Lower leg skin (tissue), 4 donors: Measurements from ENCODE around the gene PUS1. TPM values are rescaled to one million over a fixed set of nuclear protein-coding genes. Genes with fewer than 3 reads are reported as not detected.
"Not testable (repeated sequence)": the region's sequence is repeated elsewhere in the genome, so short reads cannot be mapped to it uniquely, and the experiment has no call there.

Experiments used
- DNase-seq, 2 donors: peaks; one replicate each; pipeline ENCODE4 v3.0.0-alpha.2; 2019; ENCODE audit warnings: low spot score in 2 of 2
- H3K4me3 ChIP-seq: fragments of 200-600 bp; sonication (generic); 2 replicates; pipeline ENCODE4 v1.5.1; 2017; ENCODE audit warnings: mild to moderate bottlenecking, low read depth; ENCODE audit not compliant: poor library complexity, severe bottlenecking
- CTCF ChIP-seq, 3 donors: fragments of 450-650 bp; IDR thresholded peaks; one replicate each; pipeline ENCODE4 v1.5.1; 2016; ENCODE audit warnings: antibody characterized with exemption in 3 of 3, mild to moderate bottlenecking in 3 of 3, moderate library complexity in 2 of 3
- POLR2A ChIP-seq, 2 donors: fragments of 450-650 bp; IDR thresholded peaks; one replicate each; pipeline ENCODE4 v1.6.1; 2016 to 2017; ENCODE audit warnings: antibody characterized with exemption in 2 of 2, mild to moderate bottlenecking in 1 of 2, moderate library complexity in 1 of 2
- WGBS, 2 donors: methylation state at CpG; one replicate each; pipeline ENCODE4 v1.1.5; 2018; 5-methylcytosine and 5-hydroxymethylcytosine counted together
- intact Hi-C: fragments of 100-400 bp; cut with DNase I; formaldehyde crosslinking; loops from one replicate; pipeline ENCODE4 v1.15.0; 2023; ENCODE audit warnings: low total_unique reads
- total RNA-seq, 4 donors: library from RNA; depleted of rRNA; stranded (reverse); fragments of >200 nt; gene quantifications; one replicate each; pipeline ENCODE4 v1.1.0, GENCODE V29; 2016

PUS1 gene
- total RNA-seq, 4 donors from 2014 or later = 8.3 to 36.4 (median 19.0) TPM

GRCh38 chr12:131948166-131948712, 19.2 kb downstream of the PUS1 start:
- DNase-seq = peak in 1 of 2 donors; percentile 40
- TF ChIP-seq POLR2A (IDR thresholded peaks at IDR 0.05) (no peak), CTCF (IDR thresholded peaks at IDR 0.05) (no peak)
- no peak overlapping the region for H3K4me3 ChIP-seq
- intact Hi-C loops = no loop called here
- WGBS, 2 donors = 62 to 69% methylated on average over 1 of the region's 1 CpG

- intact Hi-C loops, H3K4me3 ChIP-seq, DNase-seq: not testable (repeated sequence)
- WGBS, 2 donors = 31 to 35% methylated on average over 23 of the region's 23 CpGs
Measured at GRCh38 chr12:131948713-131949430, 19.8 kb downstream of the PUS1 start.

- peak; percentile 93 to 99 for DNase-seq
- TF ChIP-seq CTCF (IDR thresholded peaks at IDR 0.05) (no peak), POLR2A (IDR thresholded peaks at IDR 0.05) (no peak)
- intact Hi-C loops = no loop called here
- 3 to 6% methylated on average over 32 to 45 of the region's 97 CpGs for WGBS, 2 donors
- H3K4me3 ChIP-seq = peak within 1 kb of the TSS; percentile 81
Measured at GRCh38 chr12:131949431-131950181, 20.5 kb downstream of the PUS1 start, which contains the start of gene EP400. Gene EP400, plus strand, starts transcription at chr12:131949942. Its CDS starts 10,678 bp downstream, at chr12:131960620.

GRCh38 chr12:131950182-131950913, 21.3 kb downstream of the PUS1 start:
- TF ChIP-seq POLR2A (IDR thresholded peaks at IDR 0.05) = no peak
- no peak for TF ChIP-seq CTCF (IDR thresholded peaks at IDR 0.05)
- H3K4me3 ChIP-seq = peak overlapping the region; percentile 81
- intact Hi-C loops = no loop called here
- DNase-seq = peak in 1 of 2 donors; percentile 88
- WGBS, 2 donors = 0 to 1% methylated on average over 19 to 50 of the region's 79 CpGs

GRCh38 chr12:131953810-131954209, 24.7 kb downstream of the PUS1 start:
- H3K4me3 ChIP-seq, intact Hi-C loops: not testable (repeated sequence)
- DNase-seq = peak in 1 of 2 donors; percentile 53
- 92 to 94% methylated on average over 9 of the region's 9 CpGs for WGBS, 2 donors

- peak in 1 of 2 donors; percentile 58 for DNase-seq
- H3K4me3 ChIP-seq, intact Hi-C loops: not testable (repeated sequence)
- WGBS, 2 donors = 94 to 95% methylated on average over 13 of the region's 13 CpGs
Measured at GRCh38 chr12:131954460-131954859, 25.4 kb downstream of the PUS1 start.

- H3K4me3 ChIP-seq = no peak overlapping the region
- TF ChIP-seq POLR2A (IDR thresholded peaks at IDR 0.05) (no peak), CTCF (IDR thresholded peaks at IDR 0.05) (no peak)
- peak in 1 of 2 donors; percentile 61 for DNase-seq
- WGBS, 2 donors = 64 to 71% methylated on average over 4 of the region's 4 CpGs
- intact Hi-C loops = no loop called here
Measured at GRCh38 chr12:131959116-131959515, 30.0 kb downstream of the PUS1 start.
